ENCODE results near the gene PBX3.

Gene PBX3

GRCh38 chr9:125992557-125992956 is 245.4 kb downstream of the PBX3 start:
- in situ Hi-C loops (cut with HindIII; ENCODE audit: low pct_unique_long_range_greater_than_20kb, low sequenced_read_pairs) = no loop called here
- DNase-seq (ENCODE audit: low read depth in 1 of 2, low spot score in 1 of 2) = no peak
- TF ChIP-seq JUND (IDR thresholded peaks at IDR 0.05; ENCODE audit: low read depth) = no peak

DNA sequence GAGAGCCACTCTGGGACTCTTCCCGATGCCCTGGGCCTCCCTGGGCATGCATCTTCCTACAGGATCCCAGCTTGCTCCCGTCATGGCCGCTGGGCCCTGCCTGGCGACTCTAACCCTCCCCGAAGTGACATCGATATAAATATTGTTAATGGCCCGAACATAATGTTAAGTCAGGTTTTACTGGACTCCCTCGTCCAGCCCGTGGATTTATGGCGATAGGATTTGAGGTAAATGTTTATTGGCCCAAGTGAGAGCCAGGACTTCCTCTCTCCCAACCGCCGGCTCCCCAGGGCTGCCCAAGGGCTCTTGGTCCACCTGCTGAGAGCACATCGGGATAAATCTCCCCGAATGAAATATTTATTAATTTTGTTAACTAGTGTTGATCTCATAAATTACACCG is 246.3 kb downstream of the PBX3 start:
- no peak for DNase-seq (ENCODE audit: low read depth in 1 of 2, low spot score in 1 of 2)
- TF ChIP-seq JUND (IDR thresholded peaks at IDR 0.05; ENCODE audit: low read depth) = no peak
- in situ Hi-C loops (cut with HindIII; ENCODE audit: low pct_unique_long_range_greater_than_20kb, low sequenced_read_pairs) = no loop called here

DNA sequence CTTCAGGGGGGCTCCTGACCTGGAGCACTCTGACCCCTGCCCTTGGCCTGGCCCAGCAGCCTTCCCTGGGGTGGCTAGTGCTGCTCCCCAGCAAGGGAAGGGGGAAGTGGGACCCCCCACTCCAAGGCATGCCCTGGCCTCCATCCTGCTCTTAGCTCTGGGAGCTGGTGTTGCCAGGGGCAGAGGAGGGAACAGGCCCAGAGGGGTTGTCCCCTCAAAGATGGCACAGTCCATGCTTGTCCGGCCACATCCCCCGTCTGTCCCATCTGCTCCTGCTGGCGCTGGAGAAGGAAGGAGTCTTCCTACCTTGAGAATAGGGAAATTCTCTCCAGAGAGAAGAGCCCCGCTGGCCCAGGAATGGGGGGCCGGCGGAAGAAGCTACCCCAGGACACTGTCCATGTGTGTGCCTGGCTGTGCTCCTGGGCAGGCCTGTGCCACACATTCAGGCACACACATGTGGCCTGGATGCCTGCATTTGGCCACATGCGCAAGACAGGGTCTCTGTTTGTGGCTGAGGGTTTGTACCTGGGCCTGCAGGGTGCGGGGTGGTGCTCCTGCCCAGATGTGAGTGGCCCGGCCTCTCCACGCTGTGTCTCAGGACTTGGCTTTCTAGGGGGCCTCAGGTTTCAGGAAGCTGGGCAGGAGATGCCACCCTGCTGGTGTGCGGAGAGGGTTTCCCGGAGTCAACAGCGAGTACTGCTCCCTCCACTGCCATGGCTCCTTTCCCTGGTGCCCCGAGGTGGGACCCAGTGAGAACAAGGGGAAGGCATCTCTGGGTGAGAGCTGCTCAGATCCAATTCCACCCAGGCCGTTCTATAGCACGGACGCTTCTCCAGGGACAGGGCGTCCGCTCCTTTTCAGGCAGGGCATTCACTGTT is 247.1 kb downstream of the PBX3 start:
- DNase-seq (ENCODE audit: low read depth in 1 of 2, low spot score in 1 of 2) = no peak
- no peak for TF ChIP-seq JUND (IDR thresholded peaks at IDR 0.05; ENCODE audit: low read depth)
- in situ Hi-C loops (cut with HindIII; ENCODE audit: low pct_unique_long_range_greater_than_20kb, low sequenced_read_pairs) = no loop called here

DNA sequence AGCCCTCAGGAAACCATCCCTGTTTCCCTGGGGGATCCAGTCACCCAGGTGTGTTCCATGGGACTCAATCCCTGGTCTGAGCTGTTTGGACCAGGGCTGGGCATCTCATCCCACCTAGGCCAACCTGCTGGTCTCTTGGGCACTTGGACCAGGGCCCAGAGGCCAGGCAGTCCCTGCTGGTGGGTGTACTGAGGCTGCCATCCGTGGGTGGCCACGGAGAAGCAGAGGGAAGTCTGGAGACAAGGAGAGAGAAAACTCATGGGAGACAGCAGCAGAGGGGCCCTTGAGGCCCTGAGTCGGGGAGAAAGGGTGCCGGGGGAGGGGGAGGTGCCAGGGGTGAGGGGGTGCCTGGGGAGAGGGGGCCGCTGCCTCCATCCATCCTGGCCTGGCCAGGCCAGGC is 247.8 kb downstream of the PBX3 start:
- in situ Hi-C loops (cut with HindIII; ENCODE audit: low pct_unique_long_range_greater_than_20kb, low sequenced_read_pairs) = no loop called here
- no peak for DNase-seq (ENCODE audit: low read depth in 1 of 2, low spot score in 1 of 2)
- no peak for TF ChIP-seq JUND (IDR thresholded peaks at IDR 0.05; ENCODE audit: low read depth)

- in situ Hi-C loops (cut with HindIII; ENCODE audit: low pct_unique_long_range_greater_than_20kb, low sequenced_read_pairs) = no loop called here
- DNase-seq (ENCODE audit: low read depth in 1 of 2, low spot score in 1 of 2) = no peak
- no peak for TF ChIP-seq JUND (IDR thresholded peaks at IDR 0.05; ENCODE audit: low read depth)
These were observed 248.5 kb downstream of the PBX3 start for GRCh38 chr9:125995706-125996105.

DNA sequence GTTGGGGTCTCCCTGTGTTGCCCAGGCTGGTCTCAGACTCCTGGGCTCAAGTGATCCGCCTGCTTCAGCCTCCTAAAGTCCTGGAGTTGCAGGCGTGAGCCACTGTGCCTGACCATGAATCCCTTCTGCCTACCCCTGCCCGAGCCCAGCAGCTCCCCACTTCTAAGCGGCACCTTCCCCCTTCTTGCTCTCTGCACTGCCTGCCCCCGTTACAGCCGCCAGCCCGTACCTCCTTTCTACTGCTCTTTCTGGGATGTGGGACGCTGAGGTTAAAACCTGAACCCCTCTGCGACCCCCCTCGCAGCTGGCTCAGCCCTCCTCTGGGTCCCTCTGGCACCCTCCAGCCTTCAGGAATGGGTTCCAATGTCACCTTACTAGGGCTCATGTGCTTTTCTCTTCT is 249.6 kb downstream of the PBX3 start:
- in situ Hi-C loops (cut with HindIII; ENCODE audit: low pct_unique_long_range_greater_than_20kb, low sequenced_read_pairs) = no loop called here
- DNase-seq (ENCODE audit: low read depth in 1 of 2, low spot score in 1 of 2) = no peak
- TF ChIP-seq JUND (IDR thresholded peaks at IDR 0.05; ENCODE audit: low read depth) = no peak

DNA sequence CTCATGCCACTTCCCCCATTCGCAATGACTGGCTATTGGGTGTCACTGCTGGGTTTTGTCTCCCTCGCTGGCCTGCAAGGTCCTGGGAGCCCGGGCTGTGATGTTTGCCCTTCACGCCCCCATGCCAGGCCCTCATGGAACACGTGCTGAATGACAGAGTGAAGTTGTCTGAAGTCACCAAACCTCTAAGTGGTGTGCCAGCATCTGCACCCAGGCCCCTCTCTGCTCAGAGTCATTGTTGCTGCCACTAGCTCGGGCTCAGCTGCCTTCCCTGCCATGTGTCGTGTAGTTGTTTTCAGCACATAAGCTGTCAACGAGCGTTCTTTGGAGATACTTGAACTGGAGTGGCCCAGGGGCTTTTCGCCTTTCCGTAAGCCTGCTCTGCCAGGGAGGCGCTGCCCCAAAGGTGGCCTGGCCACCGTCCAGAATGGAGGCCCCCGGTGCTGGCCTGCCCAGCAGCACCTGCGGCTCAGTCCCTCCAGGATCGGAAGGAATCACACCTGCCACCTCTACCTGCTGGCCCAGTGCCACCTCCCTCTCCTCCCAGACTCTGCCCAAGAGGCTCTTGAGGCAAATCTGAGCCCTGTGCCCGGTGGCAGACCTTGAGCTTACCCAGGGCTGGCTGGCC is 250.1 kb downstream of the PBX3 start:
- TF ChIP-seq JUND (IDR thresholded peaks at IDR 0.05; ENCODE audit: low read depth) = no peak
- DNase-seq (ENCODE audit: low read depth in 1 of 2, low spot score in 1 of 2) = no peak
- in situ Hi-C loops (cut with HindIII; ENCODE audit: low pct_unique_long_range_greater_than_20kb, low sequenced_read_pairs) = no loop called here

DNA sequence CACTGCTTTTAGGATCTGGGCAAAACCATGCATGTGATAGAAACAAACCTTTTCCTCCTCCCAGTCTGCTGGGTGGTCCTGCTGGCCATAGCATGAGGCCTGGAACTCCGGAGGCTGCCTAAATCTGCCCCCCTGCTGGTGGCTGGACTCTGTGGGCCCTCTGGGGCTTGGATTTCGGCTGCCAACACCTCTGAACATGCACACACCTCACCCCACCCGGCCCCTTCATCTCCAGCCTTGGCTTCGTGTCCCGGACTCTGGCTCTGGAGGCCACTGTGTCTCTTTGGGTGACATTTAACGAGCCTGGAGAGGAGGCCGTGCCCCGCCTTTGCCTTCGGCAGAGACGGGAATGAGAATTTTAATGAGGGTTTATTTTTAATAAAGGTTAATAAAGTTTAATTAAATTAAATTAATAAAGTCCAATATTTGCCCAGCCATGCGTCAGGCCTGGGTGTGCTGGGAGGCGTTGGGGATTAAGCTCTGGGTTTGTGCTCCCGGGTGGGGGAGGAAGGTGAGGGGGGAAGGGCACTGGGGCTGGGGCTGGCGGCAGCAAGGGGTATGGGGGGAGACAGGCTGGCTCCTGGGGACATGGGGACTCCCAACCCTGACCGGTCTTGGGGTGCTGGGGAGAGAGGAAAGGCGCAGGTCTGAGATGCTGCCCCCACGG is 251.8 kb downstream of the PBX3 start:
- no peak for TF ChIP-seq JUND (IDR thresholded peaks at IDR 0.05; ENCODE audit: low read depth)
- DNase-seq (ENCODE audit: low read depth in 1 of 2, low spot score in 1 of 2) = no peak
- in situ Hi-C loops (cut with HindIII; ENCODE audit: low pct_unique_long_range_greater_than_20kb, low sequenced_read_pairs) = no loop called here

GRCh38 chr9:125999504-125999881 is 252.3 kb downstream of the PBX3 start:
- TF ChIP-seq JUND (IDR thresholded peaks at IDR 0.05; ENCODE audit: low read depth) = no peak
- in situ Hi-C loops (cut with HindIII; ENCODE audit: low pct_unique_long_range_greater_than_20kb, low sequenced_read_pairs) = no loop called here
- DNase-seq (ENCODE audit: low read depth in 1 of 2, low spot score in 1 of 2) = no peak

DNA sequence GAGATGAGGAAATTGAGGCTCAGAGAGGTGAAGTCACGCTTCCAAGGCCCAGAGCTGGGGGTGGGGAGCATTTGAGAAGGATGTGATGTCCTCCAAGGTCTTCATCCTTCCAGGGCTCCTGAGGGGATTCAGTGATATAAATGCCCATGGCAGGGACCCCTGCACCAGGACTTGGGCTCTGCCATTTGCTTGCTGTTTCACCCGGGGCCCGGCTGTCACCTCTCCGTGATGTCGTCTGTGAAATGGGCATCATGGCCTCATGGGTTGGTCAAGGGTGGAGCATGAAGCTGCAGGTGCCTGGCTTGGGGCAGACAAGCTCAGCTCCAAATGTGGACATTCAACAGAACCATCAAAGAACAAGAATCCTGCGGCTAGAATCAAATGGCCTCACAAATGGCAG is 253.1 kb downstream of the PBX3 start:
- in situ Hi-C loops (cut with HindIII; ENCODE audit: low pct_unique_long_range_greater_than_20kb, low sequenced_read_pairs) = no loop called here
- no peak for TF ChIP-seq JUND (IDR thresholded peaks at IDR 0.05; ENCODE audit: low read depth)
- no peak for DNase-seq (ENCODE audit: low read depth in 1 of 2, low spot score in 1 of 2)

DNA sequence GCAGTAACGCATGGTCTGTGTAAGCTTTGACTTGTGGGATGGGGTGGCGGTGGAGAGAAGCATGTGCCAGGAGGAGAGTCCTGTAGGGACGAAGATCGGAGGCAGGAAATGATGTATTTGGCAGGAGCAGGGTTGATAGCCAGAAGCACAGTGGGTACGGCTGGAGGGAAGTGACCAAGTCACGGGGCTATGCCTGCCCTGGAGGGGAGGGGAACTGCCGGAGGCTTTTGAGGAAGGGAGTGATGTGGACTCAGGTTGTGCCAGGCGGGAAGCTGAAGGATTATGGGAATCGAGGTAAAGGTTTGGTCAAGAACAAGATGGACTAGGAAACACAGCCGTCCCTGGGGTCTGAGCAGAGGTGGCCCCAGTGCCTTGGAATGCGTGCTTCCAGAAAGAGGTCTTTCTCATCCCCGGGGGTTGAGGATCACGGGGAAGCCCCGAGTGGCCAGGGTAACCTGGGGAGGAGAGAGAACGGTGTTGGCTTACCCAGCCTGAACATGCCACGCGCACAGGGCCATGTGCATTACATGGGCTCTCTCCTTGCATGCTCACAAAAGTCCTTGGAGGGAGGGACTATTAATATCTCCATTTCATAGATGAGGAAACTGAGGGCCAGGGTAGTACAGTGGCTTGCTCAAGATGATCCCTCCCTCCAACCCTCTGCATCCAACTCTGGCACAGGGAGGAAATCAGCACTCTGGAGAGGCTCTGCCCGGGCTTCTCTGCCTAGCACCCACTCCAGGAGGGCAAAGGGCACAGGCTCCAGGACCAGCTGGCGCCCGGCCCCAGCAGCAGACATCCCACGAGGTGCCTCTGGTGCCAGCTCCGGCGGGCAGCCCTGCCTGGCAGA is 253.8 kb downstream of the PBX3 start:
- no peak for DNase-seq (ENCODE audit: low read depth in 1 of 2, low spot score in 1 of 2)
- in situ Hi-C loops (cut with HindIII; ENCODE audit: low pct_unique_long_range_greater_than_20kb, low sequenced_read_pairs) = no loop called here
- TF ChIP-seq JUND (IDR thresholded peaks at IDR 0.05; ENCODE audit: low read depth) = no peak

DNA sequence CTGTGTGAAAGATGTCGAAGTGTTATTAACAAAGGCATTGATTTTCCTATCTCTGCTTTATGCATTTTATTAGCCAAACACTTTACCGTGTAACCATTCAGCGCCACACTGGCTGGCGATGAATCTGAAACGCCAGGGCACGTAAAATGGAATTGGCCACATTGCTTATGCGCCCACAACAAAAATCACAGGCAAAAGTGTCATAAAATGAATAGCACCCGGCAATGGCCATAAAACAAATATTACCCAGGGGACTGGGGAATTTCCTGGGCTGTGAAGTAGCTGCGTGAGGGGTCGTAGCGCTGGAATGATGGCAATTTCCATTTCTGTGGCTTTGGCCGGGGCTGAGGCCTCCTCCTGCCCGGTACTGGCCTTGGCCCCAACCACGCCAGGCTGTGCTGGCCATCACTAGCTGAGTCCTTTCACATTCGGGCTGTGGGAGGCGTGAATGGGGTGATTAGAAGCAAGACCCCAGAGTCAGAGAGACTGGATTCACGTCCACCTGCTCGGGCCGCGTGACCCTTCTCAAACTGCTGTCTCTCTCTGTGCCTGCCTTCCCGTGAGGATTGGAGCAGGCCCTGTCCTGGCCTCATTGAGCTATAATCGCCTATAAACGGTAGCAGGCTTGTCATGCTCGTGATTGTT is 254.5 kb downstream of the PBX3 start:
- no peak for DNase-seq (ENCODE audit: low read depth in 1 of 2, low spot score in 1 of 2)
- in situ Hi-C loops (cut with HindIII; ENCODE audit: low pct_unique_long_range_greater_than_20kb, low sequenced_read_pairs) = no loop called here
- no peak for TF ChIP-seq JUND (IDR thresholded peaks at IDR 0.05; ENCODE audit: low read depth)
